Stimulated activated CD4-positive, alpha-beta T cell treated with anti-CD3 and anti-CD28 coated beads, Interleukin-1b, Interleukin-23, amount 100 ng/mL, for 4 hours (primary cell): ENCODE results near the gene FGFBP1.

ENCODE experiments used
- DNase-seq, 2 donors: peaks; one replicate each; pipeline ENCODE4 v3.0.0-alpha.2; 2020; ENCODE audit warnings: low read depth in 2 of 2

The FGFBP1 gene

DNA sequence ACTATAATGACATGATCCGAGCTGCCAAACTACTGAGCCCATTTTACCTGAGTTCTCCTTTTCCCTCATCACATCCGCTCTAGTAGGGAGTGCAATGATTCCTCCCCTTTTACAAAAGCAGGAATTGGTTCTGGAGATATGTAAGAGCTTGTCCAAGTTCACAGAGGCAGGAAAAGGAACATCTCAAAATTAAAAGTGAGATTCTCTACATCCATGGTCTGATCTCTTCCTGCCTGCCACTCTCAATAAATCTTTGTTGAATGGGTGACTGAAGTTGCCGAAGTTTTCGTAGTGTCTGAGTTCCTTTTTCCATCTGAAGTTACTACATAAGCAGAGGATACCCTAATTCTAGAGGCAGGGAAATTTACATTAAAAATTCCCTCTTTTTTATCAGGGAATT lies at the start of gene FGFBP1:
Gene FGFBP1, minus strand, starts transcription at position 101 of the 400 bp plus-strand sequence. CDS start 2,108 bp downstream, outside the sequence.
- no peak for DNase-seq

DNA sequence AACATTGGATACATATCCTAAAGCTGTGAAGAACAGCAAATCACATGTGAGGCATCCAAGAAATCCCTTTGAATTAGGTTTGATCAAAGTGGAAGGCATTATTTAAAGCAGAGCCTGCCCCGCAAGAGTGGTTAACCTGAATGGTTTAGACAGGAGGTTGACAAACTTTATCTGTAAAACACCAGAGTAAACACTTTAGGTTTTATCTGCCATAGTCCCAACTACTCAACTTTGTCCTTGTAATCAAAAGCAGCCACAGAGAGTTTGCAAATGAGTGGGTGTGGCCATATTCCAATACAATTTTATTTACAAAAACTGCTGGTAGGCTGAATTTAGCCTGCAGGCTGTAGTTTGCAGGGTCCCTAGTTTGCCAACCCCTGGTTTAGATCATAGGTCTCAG lies 49.7 kb upstream of the FGFBP1 start:
- no peak for DNase-seq

DNA sequence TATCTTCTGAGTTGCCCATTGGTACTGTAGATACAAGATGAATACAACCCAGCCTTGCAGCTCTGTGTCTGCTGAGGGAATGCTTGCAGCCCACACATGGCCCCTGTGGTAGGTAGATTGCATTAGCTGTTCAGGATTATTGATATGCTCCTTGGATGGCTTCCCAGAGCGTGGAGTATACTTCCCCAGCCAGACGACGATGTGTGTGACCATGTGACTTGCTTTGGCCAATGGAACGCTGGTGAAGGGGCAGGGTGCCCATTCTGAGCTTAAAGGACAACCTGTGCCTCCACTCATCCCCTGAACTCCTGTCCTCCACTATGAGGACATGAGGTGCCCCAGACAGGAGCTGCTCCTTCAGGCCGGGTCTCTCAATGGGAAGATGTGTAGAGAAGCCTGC lies 48.4 kb upstream of the FGFBP1 start:
- no peak for DNase-seq

DNA sequence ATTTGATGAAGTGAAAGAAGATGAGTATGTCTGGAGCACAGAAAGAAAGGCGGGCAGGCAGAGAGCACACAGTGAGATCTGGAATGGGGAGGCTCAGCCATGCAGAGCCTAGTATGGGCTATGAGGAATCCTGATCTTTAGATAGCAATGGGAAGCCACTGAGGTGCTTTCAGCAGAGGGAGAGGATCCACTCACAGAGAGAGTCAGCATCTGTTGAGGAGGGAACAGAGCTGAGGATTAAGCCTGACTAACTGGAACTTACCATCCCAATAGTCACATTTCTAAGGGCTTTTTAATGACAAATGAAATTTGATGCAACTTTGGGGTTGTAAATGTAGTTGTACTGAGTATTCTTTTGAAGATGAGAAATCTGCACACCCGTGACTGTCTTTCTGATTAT lies 45.1 kb upstream of the FGFBP1 start:
- no peak for DNase-seq

DNA sequence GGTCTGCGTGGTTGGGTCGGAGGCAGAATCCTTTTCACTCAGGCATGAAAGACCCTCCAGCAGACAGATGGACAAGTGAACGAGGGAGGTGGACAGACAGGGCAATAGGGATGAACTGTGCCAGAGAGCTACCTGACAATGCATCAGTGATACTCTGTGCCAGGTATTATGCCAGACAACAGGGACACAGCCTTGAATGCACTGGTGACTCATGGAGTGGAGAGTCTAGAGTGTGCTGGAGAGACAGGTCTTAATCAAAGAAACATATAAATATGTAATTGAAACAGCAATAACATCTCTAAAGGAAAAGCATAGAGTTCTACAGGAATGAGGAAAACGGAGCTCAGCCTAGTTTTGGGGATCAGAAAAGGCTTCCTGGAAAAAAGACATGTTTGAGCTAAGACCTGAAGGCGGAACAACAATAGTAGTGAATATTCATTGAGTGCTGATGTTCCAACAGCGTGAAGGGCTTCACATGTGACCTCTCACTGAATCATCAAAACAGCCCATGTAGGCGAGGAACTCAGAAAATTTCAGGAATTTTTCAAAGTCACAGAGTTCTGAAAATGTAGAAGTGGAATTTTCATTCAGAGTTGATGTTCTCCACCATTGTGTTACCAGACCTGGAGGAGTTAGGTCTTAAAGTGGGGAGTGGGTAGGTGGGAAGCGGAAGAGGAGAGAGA lies 44.4 kb upstream of the FGFBP1 start:
- DNase-seq = no peak

DNA sequence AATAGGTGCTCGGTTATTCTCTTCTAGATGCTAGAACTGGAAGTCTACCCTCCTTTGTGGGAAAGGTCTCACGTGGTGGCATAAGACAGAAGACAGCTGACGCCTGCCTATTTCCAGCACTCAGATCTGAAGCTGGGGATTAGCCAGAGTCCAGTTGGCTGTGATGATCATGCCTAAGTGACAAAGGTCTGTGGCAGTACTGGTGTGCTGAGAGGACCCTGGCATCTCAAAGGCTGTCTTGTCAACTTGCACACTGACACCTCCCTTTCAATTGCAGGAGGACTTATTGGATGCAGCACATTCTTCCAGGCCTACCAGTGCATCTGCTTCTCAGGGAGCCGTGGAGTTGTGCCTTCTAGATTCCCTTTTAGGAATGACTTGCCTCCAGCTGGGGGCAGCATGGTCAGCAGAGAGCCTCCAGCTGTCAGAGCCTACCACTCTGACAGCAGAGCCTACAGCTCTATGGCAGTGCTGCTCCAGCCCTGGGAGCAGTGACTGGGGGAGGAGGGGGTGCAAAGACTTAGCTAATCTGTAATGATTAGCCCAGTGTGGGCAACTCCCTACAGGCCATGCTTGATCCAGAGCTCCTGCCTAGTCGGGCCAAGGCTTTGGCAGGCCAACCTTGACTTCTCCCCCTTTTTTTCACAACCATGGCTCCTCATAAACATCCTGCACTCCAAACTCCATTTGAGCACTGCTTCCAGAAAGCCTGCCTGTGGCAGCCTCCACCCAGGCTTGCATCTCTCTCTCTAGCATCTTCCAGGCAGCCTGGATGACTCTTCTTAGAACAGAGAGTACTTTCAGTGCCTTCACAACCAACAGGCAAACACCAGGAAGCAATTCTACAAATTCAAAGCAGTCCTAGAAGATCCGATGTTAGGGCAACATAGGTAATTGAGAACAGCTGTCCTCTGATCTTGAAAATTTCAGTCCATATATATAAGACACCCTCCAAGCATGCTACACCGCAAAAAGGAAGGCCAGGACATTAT lies 38.2 kb upstream of the FGFBP1 start:
- no peak for DNase-seq

DNA sequence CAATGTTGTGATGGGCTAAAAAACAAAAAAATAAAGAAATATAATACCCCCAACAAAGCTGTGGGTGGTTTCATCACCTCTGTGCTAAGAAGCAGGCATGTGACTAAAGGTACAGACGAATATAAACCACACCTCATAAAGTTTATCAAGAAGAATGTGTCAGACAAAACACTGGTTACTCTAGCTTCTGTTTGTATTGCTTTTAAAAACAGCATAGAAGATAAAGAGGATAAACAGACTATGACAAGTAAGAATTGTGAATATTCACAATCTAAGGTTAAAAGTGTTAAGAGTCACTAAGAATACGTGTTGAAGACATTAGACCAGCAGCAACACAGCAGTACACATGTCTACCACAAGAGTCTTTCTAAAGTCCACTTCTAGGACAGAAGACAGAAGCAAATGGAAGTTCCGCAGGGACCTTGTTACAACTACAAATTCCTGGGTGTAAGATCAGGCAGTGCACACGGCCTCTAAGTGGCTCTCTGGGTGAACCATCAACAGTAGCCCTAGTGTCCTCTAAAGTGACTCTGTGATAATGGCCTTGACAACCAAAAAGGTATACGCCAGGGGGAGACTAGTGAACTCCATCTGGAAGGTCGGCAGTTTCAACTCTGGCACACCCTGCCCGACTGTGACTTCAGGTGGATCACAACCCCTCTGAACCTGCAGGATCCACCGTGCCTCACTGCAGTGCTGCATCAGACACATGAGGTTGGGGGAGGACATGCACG lies 32.7 kb upstream of the FGFBP1 start:
- DNase-seq = no peak

DNA sequence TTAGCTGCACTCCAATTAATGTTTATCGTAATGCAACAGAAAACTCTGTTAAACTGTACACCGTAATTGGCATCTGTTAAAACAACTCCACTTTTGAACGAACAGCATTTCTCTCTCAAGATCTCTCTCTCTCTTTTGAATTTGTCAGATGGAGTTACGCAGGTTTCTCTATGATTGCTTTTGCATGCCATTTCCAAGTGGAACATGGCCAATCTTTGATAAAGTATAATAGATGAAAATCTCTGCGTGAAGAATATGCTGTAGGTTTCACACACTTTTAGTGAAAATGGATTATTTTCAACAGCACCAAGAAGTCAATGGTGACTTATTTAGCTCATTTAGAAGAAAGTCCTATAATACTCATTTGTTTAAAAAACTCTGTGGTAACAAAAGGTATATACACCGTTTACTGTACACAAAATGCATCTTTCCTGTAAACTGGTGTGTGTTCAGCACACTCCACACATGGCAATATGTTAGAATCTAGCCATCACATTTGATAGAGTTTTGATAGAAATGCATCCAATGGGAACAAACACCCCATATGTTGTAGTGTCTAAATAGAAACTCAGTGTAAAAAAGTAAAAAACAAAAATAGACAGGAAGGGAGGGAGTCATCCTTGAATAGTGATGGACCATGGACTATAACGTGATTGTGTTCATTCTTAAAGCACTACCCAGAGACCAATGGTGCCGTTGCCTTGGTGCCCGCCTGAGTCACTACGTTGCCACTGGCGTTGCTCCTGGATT lies 30.2 kb upstream of the FGFBP1 start:
- no peak for DNase-seq

DNA sequence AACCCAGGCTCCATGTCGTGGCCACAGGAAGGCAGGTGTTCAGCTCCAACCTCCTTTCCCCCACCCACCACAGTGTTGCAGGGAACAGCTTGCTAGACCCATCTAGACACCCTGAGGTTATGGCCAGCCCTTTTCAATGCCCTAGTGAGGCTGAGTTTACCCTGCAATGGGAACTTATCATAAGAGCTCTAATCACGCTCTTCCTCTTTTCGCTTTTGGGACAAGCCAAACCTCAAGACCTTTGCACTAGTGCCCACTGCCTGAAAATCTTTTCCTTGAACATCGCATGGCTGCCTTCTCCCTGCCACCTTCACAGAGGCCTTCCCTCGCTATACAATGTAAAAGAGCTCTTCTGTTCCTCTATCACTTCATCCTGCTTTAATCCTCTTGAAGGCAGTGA lies 26.8 kb upstream of the FGFBP1 start:
- DNase-seq = no peak

DNA sequence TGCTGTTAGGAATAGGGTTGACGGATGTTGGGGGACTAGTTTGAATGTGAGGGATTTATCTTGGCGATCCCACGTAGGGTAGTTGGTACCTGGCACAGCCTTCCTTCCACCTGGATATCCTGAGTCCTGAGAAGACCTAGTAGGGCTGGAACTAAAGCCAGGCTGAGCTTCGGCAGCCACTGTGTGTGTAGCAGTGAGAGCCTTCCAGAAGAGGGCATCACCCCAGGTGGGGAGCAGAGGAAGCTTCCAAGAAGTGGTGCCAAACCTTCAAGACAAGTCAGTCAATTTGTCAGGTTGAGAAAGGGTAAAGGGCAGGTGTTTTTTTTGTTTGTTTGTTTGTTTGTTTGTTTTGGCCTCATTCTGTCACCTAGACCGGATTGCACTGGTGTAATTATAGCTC lies 25.6 kb upstream of the FGFBP1 start:
- no peak for DNase-seq

DNA sequence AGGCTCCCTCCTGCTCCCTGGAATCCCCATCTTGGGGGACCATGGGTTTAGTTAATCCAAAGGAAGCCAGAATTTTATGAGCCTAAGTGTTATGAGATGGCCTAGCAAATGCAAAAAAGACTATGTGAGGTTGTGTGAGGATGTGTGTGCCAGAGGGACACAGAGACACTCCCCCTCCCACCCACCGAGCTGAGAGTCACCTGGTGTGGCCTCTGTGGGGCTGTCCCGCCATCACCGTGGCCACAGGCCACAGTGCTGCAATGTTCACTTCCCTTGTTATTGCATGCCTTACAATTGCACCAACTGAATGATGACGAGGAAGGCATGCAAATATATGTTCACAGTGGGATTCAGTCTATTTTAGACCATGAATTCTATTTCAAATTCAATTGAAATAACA lies 25.0 kb upstream of the FGFBP1 start:
- no peak for DNase-seq

DNA sequence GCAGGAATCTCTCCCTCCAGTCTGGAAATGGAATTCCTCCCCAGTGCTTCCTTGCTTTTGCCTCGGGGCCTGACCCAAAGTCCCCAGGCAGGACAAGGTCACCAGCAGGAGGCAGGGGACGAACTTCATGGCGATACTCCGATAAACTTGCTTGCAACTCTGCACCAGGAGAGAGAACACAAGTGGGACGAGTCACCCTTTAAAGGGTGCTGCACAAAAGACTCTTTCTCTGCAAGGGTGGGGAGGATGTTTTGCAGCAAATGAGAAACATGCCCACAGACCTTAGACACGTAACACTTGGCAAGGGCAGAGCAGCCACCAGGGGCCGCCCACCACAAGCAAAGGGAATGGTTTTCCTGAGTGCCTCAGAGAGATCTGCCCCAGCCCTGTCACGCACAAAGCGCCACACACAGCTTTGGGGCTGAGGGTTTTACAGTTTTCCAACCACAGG lies 24.5 kb upstream of the FGFBP1 start, which contains the start of gene FGFBP2:
Gene FGFBP2, minus strand, starts transcription at position 175 of the 451 bp plus-strand sequence. Its CDS starts 46 bp downstream, at position 129.
- peak; percentile 12 to 33 for DNase-seq

DNA sequence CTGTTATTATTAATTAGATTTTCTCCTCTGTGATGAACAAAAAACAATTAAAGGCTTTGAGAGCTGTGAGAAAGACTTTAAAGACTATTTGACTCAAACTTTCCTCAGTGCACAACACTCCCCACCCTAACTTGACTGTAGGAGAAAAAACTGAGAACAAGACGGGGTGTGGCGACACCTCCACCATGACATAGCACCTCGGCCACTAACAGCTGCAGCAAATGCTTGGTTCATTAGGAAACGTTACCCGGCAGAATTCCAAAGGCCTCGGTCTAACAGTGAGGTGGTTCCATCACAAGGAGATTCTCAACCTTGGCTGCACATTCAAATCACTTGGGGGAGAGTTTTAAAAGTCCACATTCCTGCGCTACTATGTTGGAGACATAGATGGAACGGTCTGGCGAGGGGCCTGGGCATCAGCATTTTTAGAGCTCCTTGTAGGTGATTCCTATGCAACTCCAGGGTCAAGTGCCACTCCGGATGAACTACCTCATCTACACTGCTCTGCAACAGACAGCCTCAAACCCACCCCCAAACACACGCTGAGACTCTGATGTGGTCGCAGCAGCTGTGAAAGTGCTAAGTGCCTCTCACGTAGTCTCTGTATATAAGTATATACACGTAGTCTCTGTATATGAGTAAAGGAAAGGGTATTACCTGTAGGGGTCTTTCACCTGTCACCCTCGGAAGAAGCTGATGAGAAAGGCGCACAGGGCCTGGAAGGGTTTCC lies 23.4 kb upstream of the FGFBP1 start:
- DNase-seq = no peak

DNA sequence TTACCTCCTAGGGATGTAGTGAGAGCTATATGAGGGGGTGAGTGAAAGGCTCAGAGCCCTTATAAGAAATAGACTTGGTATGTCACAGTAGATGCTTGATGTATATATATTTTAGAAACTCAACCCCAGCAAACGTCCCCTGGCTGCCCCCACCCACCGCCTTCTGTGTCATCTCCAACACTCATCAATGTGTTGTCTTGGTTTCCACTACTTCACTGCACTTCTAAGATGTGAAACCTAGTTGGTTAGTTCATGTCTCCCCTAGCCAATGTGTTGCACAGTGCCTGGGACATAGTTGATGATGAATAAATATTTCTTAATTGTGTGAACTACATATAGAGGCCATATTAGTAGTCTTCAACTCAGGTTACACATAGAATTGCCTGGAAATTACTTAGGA lies 20.0 kb upstream of the FGFBP1 start:
- DNase-seq = no peak

DNA sequence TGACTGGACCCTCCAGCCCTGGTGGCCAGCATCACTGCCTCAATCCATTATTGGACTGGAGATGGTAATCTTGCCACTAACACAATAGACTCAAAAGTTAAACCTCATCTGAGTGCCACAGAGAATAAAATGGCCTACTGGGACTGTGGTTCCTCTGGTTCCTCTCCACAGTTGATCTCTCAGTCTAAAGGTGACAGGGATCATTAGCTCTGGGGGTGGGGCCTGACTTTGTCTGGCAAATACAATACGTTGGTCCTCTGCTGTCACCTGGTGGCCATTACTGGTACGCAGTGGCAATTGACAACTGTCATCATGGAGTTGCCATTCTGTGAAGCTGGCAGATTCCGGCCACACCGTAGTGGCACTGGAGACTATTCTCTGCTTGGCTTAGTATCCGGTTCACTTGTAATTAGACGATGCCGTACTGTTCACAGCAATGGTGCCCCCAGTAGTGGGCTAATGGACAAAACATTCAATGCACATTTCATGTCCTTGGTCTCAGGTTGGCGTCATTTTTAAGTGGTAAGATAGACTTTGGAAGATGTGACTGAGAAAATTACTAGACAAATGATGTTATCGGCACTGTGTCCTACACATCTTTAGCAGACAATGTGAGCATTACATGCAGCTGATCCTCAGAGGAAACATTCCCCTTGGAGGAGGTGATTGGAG lies 17.8 kb upstream of the FGFBP1 start:
- DNase-seq = peak; percentile 67 to 70

DNA sequence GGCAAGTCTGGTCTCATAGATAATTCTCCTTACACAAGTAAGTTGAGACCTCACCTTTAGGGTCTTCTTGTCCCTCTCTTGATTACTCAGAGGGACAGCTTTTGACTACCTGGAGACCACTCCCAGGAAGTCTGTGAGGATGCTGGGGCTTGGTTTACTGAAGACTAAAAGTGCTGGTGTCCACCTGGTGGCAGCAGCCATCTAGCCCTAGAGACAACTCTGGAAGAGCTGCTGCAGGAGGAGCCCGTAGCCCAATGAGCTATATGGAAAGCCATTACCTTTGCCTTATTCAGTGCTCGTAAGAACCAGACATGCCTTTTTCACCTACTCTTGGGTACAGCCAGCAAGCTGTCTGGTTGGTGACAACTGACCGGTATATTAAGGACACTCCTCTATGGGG lies 17.1 kb upstream of the FGFBP1 start:
- no peak for DNase-seq

DNA sequence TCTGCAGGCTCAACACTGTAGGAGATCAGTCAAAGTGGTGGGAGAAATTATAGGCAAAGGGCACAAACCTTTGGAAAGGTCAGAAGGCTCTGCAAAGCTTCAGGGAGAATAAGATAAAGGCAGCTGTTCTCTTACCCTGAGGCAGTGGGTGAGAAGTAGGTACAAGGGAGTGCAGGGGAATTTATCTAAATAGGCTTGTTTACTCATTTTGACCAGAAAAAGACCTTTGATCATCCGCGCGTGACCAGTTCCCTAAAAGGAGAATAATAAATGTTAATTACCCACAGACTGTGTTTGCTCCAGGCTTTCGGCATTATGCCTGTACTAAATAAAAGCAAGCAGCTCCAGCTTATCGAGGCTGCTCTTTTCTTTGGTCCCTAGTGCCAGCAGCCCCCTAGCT lies 15.1 kb upstream of the FGFBP1 start:
- no peak for DNase-seq

DNA sequence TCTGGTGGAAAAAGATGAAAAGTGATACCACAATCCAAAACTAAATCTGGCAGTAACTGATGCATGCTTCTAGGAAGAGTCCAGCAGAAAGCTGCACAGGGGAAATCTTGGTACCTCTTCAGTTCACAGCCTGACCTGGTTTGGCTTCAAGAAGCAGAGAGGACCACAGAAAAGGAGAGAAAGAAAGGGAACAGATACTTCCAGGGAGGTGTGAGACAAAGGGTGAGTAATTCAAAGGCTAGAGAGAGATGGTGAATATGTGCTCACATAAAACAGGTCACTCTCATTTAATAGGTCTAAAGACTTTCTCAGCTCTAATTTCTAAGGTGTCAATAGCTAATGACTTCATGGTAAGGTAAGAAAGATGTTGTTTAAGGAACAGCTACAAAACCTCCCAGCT lies 13.2 kb upstream of the FGFBP1 start:
- no peak for DNase-seq

DNA sequence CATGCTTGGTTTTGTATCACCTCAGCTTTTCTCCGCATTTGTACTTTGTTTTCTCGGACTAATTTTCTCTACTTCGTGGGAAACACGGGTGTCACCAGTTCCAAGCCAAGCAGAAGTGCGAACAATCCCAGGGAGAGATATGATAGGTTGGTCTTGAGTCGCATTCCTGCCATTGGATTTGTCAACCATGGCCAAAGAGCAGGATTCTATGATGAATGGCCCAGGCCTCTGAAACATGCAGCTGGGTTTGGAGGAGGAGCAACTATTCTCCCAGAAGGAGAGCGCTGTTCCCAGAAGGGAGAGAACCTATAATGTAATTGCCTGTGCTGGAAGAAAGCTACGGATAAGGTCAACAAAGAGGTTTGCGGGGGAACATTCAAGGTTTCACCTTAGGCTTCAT lies 10.3 kb upstream of the FGFBP1 start:
- DNase-seq = no peak

DNA sequence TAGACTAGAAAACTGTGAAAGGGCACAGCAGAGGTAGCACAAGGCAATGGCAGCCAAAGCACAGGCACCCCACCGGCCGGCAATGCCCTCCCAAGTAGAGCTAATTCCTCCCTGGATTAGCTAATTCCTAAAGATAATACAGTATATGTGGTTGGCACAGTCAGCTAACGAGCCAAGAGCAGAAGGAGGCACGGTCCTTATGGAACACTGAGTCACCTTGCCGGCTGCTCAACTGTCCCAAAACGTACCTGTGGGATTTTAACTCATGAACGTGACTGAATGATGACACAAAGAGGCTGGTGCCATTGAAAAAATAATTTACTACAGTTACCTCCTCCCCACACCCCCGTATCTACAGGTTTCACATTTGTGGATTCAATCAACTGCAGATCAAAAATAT lies 9.1 kb upstream of the FGFBP1 start:
- no peak for DNase-seq
